H1 (cell line): ENCODE data around the gene C18orf63. TPM values are rescaled to one million over a fixed set of nuclear protein-coding genes. Genes with fewer than 3 reads are reported as not detected.

ENCODE experiments used
- CTCF ChIA-PET: fragments of 300-600 bp; sonication (Branson Sonifier 250); formaldehyde crosslinking; loops from one replicate; lab custom pipeline; 2021; ENCODE audit not compliant: partially characterized antibody; lab: Charles Lee
- POLR2A ChIA-PET: fragments of 300-600 bp; sonication (Branson Sonifier 250); formaldehyde crosslinking; loops from one replicate; lab custom pipeline; 2021; ENCODE audit warnings: inconsistent platforms; ENCODE audit not compliant: partially characterized antibody; lab: Charles Lee
- DNase-seq, 2 experiments: peaks; one replicate each; pipeline versions ENCODE4 v3.0.0 to v3.0.0-alpha.2; 2010 to 2022; ENCODE audit warnings: low spot score in 2 of 2, low read depth in 1 of 2, mixed read lengths in 1 of 2
- FAIRE-seq: peaks from 2 replicates; lab custom pipeline; 2011; peaks lifted over from hg19 to GRCh38; lab: Jason Lieb, UNC
- H2AFZ ChIP-seq: 2 replicates; pipeline ENCODE4 v1.8.1; 2012; ENCODE audit warnings: low read length, inconsistent platforms
- H2AK5ac ChIP-seq: 2 replicates; pipeline ENCODE4 v1.6.1; 2013; ENCODE audit warnings: low read depth, low read length
- H2BK120ac ChIP-seq: replicated peaks from 2 replicates; pipeline ENCODE3; 2013; ENCODE audit warnings: low read depth, low read length, inconsistent platforms
- H2BK12ac ChIP-seq: 2 replicates; pipeline ENCODE4 v1.6.1; 2013; ENCODE audit warnings: low read depth, low read length
- H2BK15ac ChIP-seq: 2 replicates; pipeline ENCODE4 v1.6.1; 2013; ENCODE audit warnings: low read length
- H2BK20ac ChIP-seq: 2 replicates; pipeline ENCODE4 v1.6.1; 2013; ENCODE audit warnings: low read length
- H2BK5ac ChIP-seq: 2 replicates; pipeline ENCODE4 v1.6.1; 2013; ENCODE audit warnings: low read depth, low read length
- H3K14ac ChIP-seq: 2 replicates; pipeline ENCODE4 v1.6.1; 2013; ENCODE audit warnings: inconsistent platforms; ENCODE audit not compliant: insufficient read length
- H3K18ac ChIP-seq: 2 replicates; pipeline ENCODE4 v1.6.1; 2013; ENCODE audit warnings: low read length; ENCODE audit errors: extremely low read depth
- H3K23ac ChIP-seq: 2 replicates; pipeline ENCODE4 v1.6.1; 2013; ENCODE audit warnings: inconsistent platforms; ENCODE audit not compliant: insufficient read length
- H3K23me2 ChIP-seq: 2 replicates; pipeline ENCODE4 v1.6.1; 2013; ENCODE audit warnings: low read depth, low read length
- H3K27ac ChIP-seq: 2 replicates; pipeline ENCODE4 v1.6.1; 2011; ENCODE audit warnings: low read depth, low read length, inconsistent platforms
- H3K27me3 ChIP-seq, 4 experiments: replicated peaks in 1 of 4; 1 replicate in 1 of 4; 2 replicates in 3 of 4; pipeline versions ENCODE4 v1.6.1 to v1.8.1; 2011 to 2013; ENCODE audit warnings: low read length in 3 of 4, mild to moderate bottlenecking in 3 of 4, inconsistent platforms in 2 of 4, mixed read lengths in 2 of 4, moderate library complexity in 1 of 4; ENCODE audit not compliant: control insufficient read depth in 3 of 4, insufficient read depth in 3 of 4; ENCODE audit errors: extremely low read depth in 1 of 4
- H3K36me3 ChIP-seq, 4 experiments: 2 replicates each; pipeline versions ENCODE4 v1.6.1 to v1.8.1; 2011 to 2013; ENCODE audit warnings: mild to moderate bottlenecking in 4 of 4, low read length in 3 of 4, moderate library complexity in 2 of 4, control low read depth in 1 of 4, inconsistent platforms in 1 of 4; ENCODE audit not compliant: insufficient read depth in 4 of 4, control insufficient read depth in 2 of 4
- H3K4ac ChIP-seq: replicated peaks from 2 replicates; pipeline ENCODE3; 2013; ENCODE audit warnings: low read length, low read depth, mixed read lengths, inconsistent platforms; ENCODE audit not compliant: insufficient read length
- H3K4me1 ChIP-seq, 4 experiments: replicated peaks in 1 of 4; 1 replicate in 1 of 4; 2 replicates in 3 of 4; pipeline versions ENCODE4 v1.6.1 to v1.8.1; 2011 to 2013; ENCODE audit warnings: low read length in 3 of 4, inconsistent platforms in 2 of 4, mixed read lengths in 1 of 4; ENCODE audit not compliant: insufficient read depth in 4 of 4, control insufficient read depth in 3 of 4
- H3K4me2 ChIP-seq, 2 experiments: 2 replicates each; pipeline versions ENCODE4 v1.6.1 to v1.8.1; 2011 to 2013; ENCODE audit warnings: low read depth in 2 of 2, low read length in 2 of 2, control low read depth in 1 of 2, inconsistent platforms in 1 of 2, mild to moderate bottlenecking in 1 of 2; ENCODE audit not compliant: insufficient read depth in 1 of 2
- H3K4me3 ChIP-seq, 4 experiments: fragments of 200-600, 300-600 bp in 1 of 4; sonication (generic), shearing (Covaris generic), sonication (Bioruptor Twin) in 1 of 4; 2 replicates each; pipeline versions ENCODE4 v1.5.1 to v1.8.1; 2011 to 2016; ENCODE audit warnings: low read length in 4 of 4, low read depth in 3 of 4, control low read depth in 2 of 4, inconsistent platforms in 2 of 4, mild to moderate bottlenecking in 2 of 4, mixed read lengths in 1 of 4, moderate library complexity in 1 of 4; ENCODE audit not compliant: insufficient read depth in 2 of 4; ENCODE audit errors: extremely low read depth in 1 of 4
- H3K56ac ChIP-seq: replicated peaks from 2 replicates; pipeline ENCODE3; 2013; ENCODE audit warnings: low read depth, mild to moderate bottlenecking, mixed read lengths, low read length, inconsistent platforms; ENCODE audit not compliant: insufficient read length
- H3K79me1 ChIP-seq: 2 replicates; pipeline ENCODE4 v1.6.1; 2013; ENCODE audit warnings: low read depth, low read length, control low read depth
- H3K79me2 ChIP-seq, 2 experiments: 2 replicates each; pipeline versions ENCODE4 v1.6.1 to v1.8.1; 2012 to 2013; ENCODE audit warnings: low read length in 2 of 2, mild to moderate bottlenecking in 2 of 2, inconsistent platforms in 1 of 2; ENCODE audit not compliant: insufficient read depth in 2 of 2, control insufficient read depth in 1 of 2
- H3K9ac ChIP-seq, 4 experiments: replicated peaks in 1 of 4; 1 replicate in 1 of 4; 2 replicates in 3 of 4; pipeline versions ENCODE4 v1.6.1 to v1.8.1; 2011 to 2013; ENCODE audit warnings: low read depth in 3 of 4, low read length in 3 of 4, control low read depth in 2 of 4, mild to moderate bottlenecking in 2 of 4, moderate library complexity in 2 of 4, inconsistent platforms in 1 of 4; ENCODE audit errors: extremely low read depth in 1 of 4
- H3K9me3 ChIP-seq, 2 experiments: 2 replicates each; pipeline versions ENCODE4 v1.6.1 to v1.8.1; 2012 to 2013; ENCODE audit warnings: mild to moderate bottlenecking in 2 of 2, moderate library complexity in 2 of 2, control low read depth in 1 of 2, inconsistent platforms in 1 of 2, low read depth in 1 of 2, low read length in 1 of 2, mixed read lengths in 1 of 2; ENCODE audit not compliant: insufficient read depth in 2 of 2
- H4K20me1 ChIP-seq, 2 experiments: replicated peaks in 1 of 2; 2 replicates each; pipeline versions ENCODE3 to v1.8.1; 2011 to 2013; ENCODE audit warnings: inconsistent platforms in 2 of 2, low read length in 2 of 2, mild to moderate bottlenecking in 1 of 2; ENCODE audit not compliant: insufficient read depth in 2 of 2, control insufficient read depth in 1 of 2
- H4K5ac ChIP-seq: 2 replicates; pipeline ENCODE4 v1.6.1; 2013; ENCODE audit warnings: low read length, low read depth, mixed read lengths, inconsistent platforms; ENCODE audit not compliant: insufficient read length
- H4K8ac ChIP-seq: 2 replicates; pipeline ENCODE4 v1.8.0; 2013; ENCODE audit warnings: mild to moderate bottlenecking, moderate library complexity, low read length, inconsistent platforms; ENCODE audit not compliant: insufficient read depth; ENCODE audit errors: extremely low read depth
- H4K91ac ChIP-seq: replicated peaks from 2 replicates; pipeline ENCODE3; 2013; ENCODE audit warnings: low read length, mixed read lengths, inconsistent platforms; ENCODE audit not compliant: insufficient read length
- EGR1 ChIP-seq: IDR thresholded peaks from 2 replicates; pipeline ENCODE4 v1.6.1; 2011; ENCODE audit warnings: low read depth, low read length, borderline replicate concordance
- HDAC6 ChIP-seq: IDR thresholded peaks from one replicate; pipeline ENCODE4 v1.7.1; 2012; ENCODE audit warnings: low read depth, mild to moderate bottlenecking, inconsistent platforms, low read length, moderate library complexity
- JUND ChIP-seq: IDR thresholded peaks from 2 replicates; pipeline ENCODE4 v1.6.1; 2011; ENCODE audit warnings: mild to moderate bottlenecking, improper control_type of control experiment, low read length
- MAFK ChIP-seq: IDR thresholded peaks from 2 replicates; pipeline ENCODE4 v1.6.1; 2012; ENCODE audit warnings: low read depth, mild to moderate bottlenecking, improper control_type of control experiment, low read length
- RAD21 ChIP-seq, 2 experiments: IDR thresholded peaks in 1 of 2; conservative IDR thresholded peaks in 1 of 2; 2 replicates each; pipeline ENCODE4 v1.6.1; 2011; ENCODE audit warnings: low read depth in 2 of 2, low read length in 2 of 2, improper control_type of control experiment in 1 of 2, inconsistent platforms in 1 of 2, mild to moderate bottlenecking in 1 of 2, moderate library complexity in 1 of 2
- RFX5 ChIP-seq: IDR thresholded peaks from 2 replicates; pipeline ENCODE4 v1.6.1; 2011; ENCODE audit warnings: low read depth, low read length, improper control_type of control experiment, borderline replicate concordance
- SAP30 ChIP-seq: fragments of 300-600 bp; sonication (generic); IDR thresholded peaks from 2 replicates; pipeline ENCODE4 v1.7.1; 2012; ENCODE audit warnings: low read length, moderate library complexity, mild to moderate bottlenecking, inconsistent platforms; ENCODE audit not compliant: insufficient read depth, insufficient replicate concordance
- SP4 ChIP-seq: IDR thresholded peaks from 2 replicates; pipeline ENCODE4 v1.6.1; 2012; ENCODE audit warnings: low read length, inconsistent platforms
- TEAD4 ChIP-seq: IDR thresholded peaks from 2 replicates; pipeline ENCODE4 v1.6.1; 2012; ENCODE audit warnings: low read depth, low read length, inconsistent platforms, mixed read lengths
- USF2 ChIP-seq: IDR thresholded peaks from 2 replicates; pipeline ENCODE4 v1.6.1; 2011; ENCODE audit warnings: low read length, improper control_type of control experiment
- WGBS, 2 experiments: shearing (Covaris generic) in 1 of 2; methylation state at CpG; one replicate each; pipeline versions ENCODE4 v1.1.6 to v1.1.7; 2013 to 2015; ENCODE audit warnings: low lambda C conversion rate in 2 of 2, mixed read lengths in 2 of 2, inconsistent platforms in 1 of 2, low coverage in 1 of 2, missing lambda C conversion rate in 1 of 2; ENCODE audit not compliant: insufficient replicate concordance in 2 of 2, insufficient coverage in 1 of 2, insufficient read length in 1 of 2; ENCODE audit errors: extremely low coverage in 1 of 2, missing lambda C conversion rate in 1 of 2; 5-methylcytosine and 5-hydroxymethylcytosine counted together
- polyA plus RNA-seq, 7 experiments: library from polyadenylated mRNA; depleted of rRNA in 3 of 7; stranded (reverse) in 5 of 7; unstranded in 2 of 7; fragments of >200 nt in 5 of 7; fragments of 200-250 nt in 2 of 7; gene quantifications; 1 replicate in 5 of 7; 2 replicates in 1 of 7; 4 replicates in 1 of 7; pipeline versions ENCODE4 v1.2.1 to v1.2.3, GENCODE V29; 2011 to 2013; ENCODE audit warnings: missing spikeins in 2 of 7, mixed read lengths in 2 of 7
- total RNA-seq: library from RNA; stranded (reverse); fragmentation: NEBNext Ultra II Directional; extraction: Animal tissue kit (Norgen Biotek cat#: 25700); gene quantifications from 2 replicates; pipeline ENCODE4 v1.2.1, GENCODE V29; 2021

C18orf63 gene
- total and polyA plus RNA-seq, 2 of the 8 experiments (the other 6 are each of a cell fraction or from before 2014, with no cell fraction given), result not detected

GRCh38 chr18:74328206-74328605 is 12.6 kb downstream of the C18orf63 start:
- Histone ChIP-seq H2BK5ac (no peak overlapping the region), H4K5ac (no peak overlapping the region), H3K79me1 (no peaks in the 10 kb centered on the region), H3K18ac (no peak overlapping the region), H2BK12ac (no peak overlapping the region), H3K4me2 (no peak overlapping the region), H3K4me1 (no peaks in the 10 kb centered on the region), H3K9me3 (no peaks in the 10 kb centered on the region), H4K91ac (no peak overlapping the region), H2BK20ac (no peak overlapping the region), H4K8ac (no peak overlapping the region), H2BK15ac (no peak overlapping the region), H2BK120ac (no peak overlapping the region), H3K56ac (no peak overlapping the region), H2AK5ac (no peak overlapping the region), H3K27ac (no peak overlapping the region), H3K23ac (no peak overlapping the region), H3K79me2 (no peaks in the 10 kb centered on the region), H3K4ac (no peak overlapping the region), H3K14ac (no peak overlapping the region), H4K20me1 (no peaks in the 10 kb centered on the region), H2AFZ (no peak overlapping the region), H3K23me2 (no peaks in the 10 kb centered on the region), H3K4me3 (no peak overlapping the region), H3K9ac (no peak overlapping the region), H3K36me3 (no peaks in the 10 kb centered on the region), H3K27me3 (no peaks in the 10 kb centered on the region)
- DNase-seq, result no peak
- 93% methylated on average over 2 of the region's 2 CpGs; no CpG with 5 or more reads in 1 of the 2 experiments for WGBS, 2 experiments
- POLR2A ChIA-PET, result no interaction called here
- TF ChIP-seq MAFK (no peak), JUND (no peak), SAP30 (no peak), RFX5 (no peak), TEAD4 (no peak), USF2 (no peak), EGR1 (no peak), SP4 (no peak), HDAC6 (no peak), RAD21 (IDR thresholded peaks at IDR 0.05 in 1 of 2, conservative IDR thresholded peaks at IDR 0.05 in 1 of 2; ENCODE audit: low read depth in 2 of 2, low read length in 2 of 2) (no peak)
- FAIRE-seq, result no peak
- CTCF ChIA-PET, result no interaction called here
